ENCODE data around the gene GSG1. TPM values are rescaled to one million over a fixed set of nuclear protein-coding genes. Genes with fewer than 3 reads are reported as not detected.

The GSG1 gene
- total and polyA plus RNA-seq, 2 of the 8 experiments (the other 6 are each of a cell fraction or from before 2014, with no cell fraction given): 0.89 to 1.4 TPM

GRCh38 chr12:13116259-13116658, 12.8 kb upstream of the GSG1 start:
- Histone ChIP-seq H3K27me3 (replicated peaks in 1 of 4; ENCODE audit: control insufficient read depth in 3 of 4, extremely low read depth in 1 of 4, insufficient read depth in 3 of 4, low read length in 3 of 4) (peaks cover 0 to 3% (median 0%) of the 10 kb centered on the region in 4 experiments; a peak in 1 of 7 replicates), H4K8ac (ENCODE audit: extremely low read depth, insufficient read depth, low read length) (no peak overlapping the region), H3K9me3 (ENCODE audit: insufficient read depth in 2 of 2, low read depth in 1 of 2, low read length in 1 of 2) (peaks cover 0 to 2% of the 10 kb centered on the region in 2 experiments; a peak in 2 of 4 replicates), H3K79me1 (ENCODE audit: low read depth, low read length) (no peaks in the 10 kb centered on the region), H3K18ac (ENCODE audit: extremely low read depth, low read length) (no peak overlapping the region; the same call in 1 of the 2 replicates), H3K36me3 (ENCODE audit: control insufficient read depth in 2 of 4, insufficient read depth in 4 of 4, low read length in 3 of 4) (no peaks in the 10 kb centered on the region), H4K5ac (ENCODE audit: insufficient read length, low read depth, low read length) (no peak overlapping the region), H3K56ac (replicated peaks; ENCODE audit: insufficient read length, low read depth, low read length) (no peak overlapping the region), H3K4me1 (replicated peaks in 1 of 4; ENCODE audit: control insufficient read depth in 3 of 4, insufficient read depth in 4 of 4, low read length in 3 of 4) (peaks cover 0 to 13% (median 7%) of the 10 kb centered on the region in 4 experiments; a peak in 6 of 7 replicates), H3K4me3 (ENCODE audit: extremely low read depth in 1 of 4, insufficient read depth in 2 of 4, low read depth in 3 of 4, low read length in 4 of 4) (no peak overlapping the region), H2BK12ac (ENCODE audit: low read depth, low read length) (peak overlapping the region; percentile 42; the same call in 1 of the 2 replicates), H3K27ac (ENCODE audit: low read depth, low read length) (no peak overlapping the region), H3K14ac (ENCODE audit: insufficient read length) (no peak overlapping the region), H3K4me2 (ENCODE audit: insufficient read depth in 1 of 2, low read depth in 2 of 2, low read length in 2 of 2) (no peak overlapping the region), H2AFZ (ENCODE audit: low read length) (no peak overlapping the region; the same call in 1 of the 2 replicates), H2BK20ac (ENCODE audit: low read length) (no peak overlapping the region), H2BK120ac (replicated peaks; ENCODE audit: low read depth, low read length) (no peak overlapping the region), H3K79me2 (ENCODE audit: control insufficient read depth in 1 of 2, insufficient read depth in 2 of 2, low read length in 2 of 2) (no peaks in the 10 kb centered on the region), H4K91ac (replicated peaks; ENCODE audit: insufficient read length, low read length) (no peak overlapping the region), H3K9ac (replicated peaks in 1 of 4; ENCODE audit: extremely low read depth in 1 of 4, low read depth in 3 of 4, low read length in 3 of 4) (no peak overlapping the region), H4K20me1 (replicated peaks in 1 of 2; ENCODE audit: control insufficient read depth in 1 of 2, insufficient read depth in 2 of 2, low read length in 2 of 2) (no peaks in the 10 kb centered on the region), H3K4ac (replicated peaks; ENCODE audit: insufficient read length, low read depth, low read length) (no peak overlapping the region), H3K23me2 (ENCODE audit: low read depth, low read length) (no peaks in the 10 kb centered on the region), H2BK5ac (ENCODE audit: low read depth, low read length) (no peak overlapping the region), H2BK15ac (ENCODE audit: low read length) (no peak overlapping the region), H2AK5ac (ENCODE audit: low read depth, low read length) (no peak overlapping the region), H3K23ac (ENCODE audit: insufficient read length) (no peak overlapping the region)
- DNase-seq (ENCODE audit: low read depth in 1 of 2, low spot score in 2 of 2) (no peak), FAIRE-seq (no peak)
- CTCF ChIA-PET (ENCODE audit: partially characterized antibody): interaction anchor here (0.7 to 4.9 kb wide), 20 partner anchors 9 to 97 kb away, joined by 3 to 25 read pairs (median 4); partner anchors contain the start of gene EMP1
- TF ChIP-seq CHD2 (IDR thresholded peaks at IDR 0.05; ENCODE audit: low read length): no peak
- TF ChIP-seq TEAD4 (IDR thresholded peaks at IDR 0.05; ENCODE audit: low read depth, low read length): peak; percentile 81
- POLR2A ChIA-PET (ENCODE audit: partially characterized antibody): interaction anchor here (0.9 to 2.5 kb wide), 4 partner anchors 13 to 56 kb away, joined by 3 to 8 read pairs (median 5); partner anchors contain the start of gene GSG1
- WGBS, 2 experiments (ENCODE audit: extremely low coverage in 1 of 2, insufficient coverage in 1 of 2, insufficient read length in 1 of 2, insufficient replicate concordance in 2 of 2, low coverage in 1 of 2, low lambda C conversion rate in 2 of 2, missing lambda C conversion rate in 1 of 2): 77% methylated on average over 7 of the region's 7 CpGs; no CpG with 5 or more reads in 1 of the 2 experiments

All from H1 (cell line).